Purkinje cell (primary cell): Measurements from ENCODE around the gene SRSF12. TPM values are rescaled to one million over a fixed set of nuclear protein-coding genes. Genes with fewer than 3 reads are reported as not detected.

Experiments used
- polyA plus RNA-seq: library from polyadenylated mRNA; unstranded; fragments of >200 nt; fragmentation: Nextera tagmentation; gene quantifications from 2 replicates; pipeline ENCODE4 v1.2.1, GENCODE V29; 2014

The SRSF12 gene
- 5.5 and 8.6 TPM in 2 replicates for polyA plus RNA-seq

GRCh38 chr6:89117211-89118108 is at the start of gene SRSF12:
Gene SRSF12, minus strand, starts transcription at chr6:89118071. Its CDS starts 184 bp downstream, at chr6:89117887.

GRCh38 chr6:89145956-89146717 is 28.3 kb upstream of the SRSF12 start, which contains the start of gene PM20D2:
Gene PM20D2, plus strand, starts transcription at chr6:89146055. Its CDS starts 90 bp downstream, at chr6:89146145.

GRCh38 chr6:89080281-89081128 is 37.4 kb downstream of the SRSF12 start, which contains the start of gene PNRC1:
Gene PNRC1, plus strand, starts transcription at chr6:89080751. Its CDS starts 144 bp downstream, at chr6:89080895.

Other genes with a start within 250 kb of the SRSF12 start
- 11.1 and 11.8 TPM in 2 replicates for gene RNGTT, start 154.5 kb downstream of the SRSF12 start, polyA plus RNA-seq
- gene PNRC1, start 37.3 kb downstream of the SRSF12 start, polyA plus RNA-seq = 51.2 and 65.7 TPM in 2 replicates
- 2.5 and 4.6 TPM in 2 replicates for gene PM20D2, start 28.0 kb upstream of the SRSF12 start, polyA plus RNA-seq
- 0.85 and 1.7 TPM in 2 replicates for gene GABRR1, start 99.3 kb upstream of the SRSF12 start, polyA plus RNA-seq
- not detected in 2 replicates for gene GABRR2, start 197.2 kb upstream of the SRSF12 start, polyA plus RNA-seq
- 16.1 and 17.1 TPM in 2 replicates for gene UBE2J1, start 234.7 kb upstream of the SRSF12 start, polyA plus RNA-seq